Upper lobe of left lung (tissue), 6 donors: ENCODE measurements around the gene USP17L5. TPM values are rescaled to one million over a fixed set of nuclear protein-coding genes. Genes with fewer than 3 reads are reported as not detected.
"Not testable (repeated sequence)": the region's sequence is repeated elsewhere in the genome, so short reads cannot be mapped to it uniquely, and the experiment has no call there.

Experiments used
- ATAC-seq, 2 donors: fragments of 200-7000 bp; cut with Tn5 transposase; one replicate each; pipeline ENCODE4 v1.9.1; 2022; ENCODE audit warnings: mild to moderate bottlenecking in 2 of 2, moderate library complexity in 2 of 2; ENCODE audit not compliant: low FRiP score in 2 of 2
- DNase-seq, 2 donors: peaks; one replicate each; pipeline ENCODE4 v3.0.0-alpha.2; 2019 to 2020
- H3K27ac ChIP-seq, 4 donors: fragments of 200-600 bp; sonication (generic); one replicate each; pipeline ENCODE4 v1.5.1; 2016 to 2019
- H3K27me3 ChIP-seq, 4 donors: fragments of 200-600 bp; sonication (generic); one replicate each; pipeline ENCODE4 v1.5.1; 2017 to 2019
- H3K36me3 ChIP-seq, 4 donors: fragments of 200-600 bp; sonication (generic); one replicate each; pipeline ENCODE4 v1.5.1; 2016 to 2019
- H3K4me1 ChIP-seq, 4 donors: fragments of 200-600 bp; sonication (generic); one replicate each; pipeline ENCODE4 v1.5.1; 2018 to 2019
- H3K4me3 ChIP-seq, 4 donors: fragments of 200-600 bp; sonication (generic); one replicate each; pipeline ENCODE4 v1.5.1; 2017 to 2019; ENCODE audit warnings: mild to moderate bottlenecking in 2 of 4, moderate library complexity in 1 of 4
- H3K9me3 ChIP-seq, 4 donors: fragments of 200-600 bp; sonication (generic); one replicate each; pipeline ENCODE4 v1.5.1; 2018 to 2019
- WGBS, 2 donors: methylation state at CpG; one replicate each; pipeline ENCODE4 v1.1.5; 2017 to 2018; 5-methylcytosine and 5-hydroxymethylcytosine counted together
- total RNA-seq, 6 donors: library from RNA; depleted of rRNA in 4 of 6; stranded (reverse); fragments of >200 nt in 4 of 6; gene quantifications; one replicate each; pipeline versions ENCODE4 v1.1.0 to v1.2.1, GENCODE V29; 2016 to 2021
- donor health status: DM: no; HTN: no; CAD: no; lungs with moderate emphysema.
- donor health status: DM: no; HTN: yes; CAD: no; lungs with severe emphysema.

USP17L5 gene
- total RNA-seq, result not detected

GRCh38 chr4:9339103-9339502 is at the start of gene USP17L5:
Gene USP17L5, plus strand, starts transcription at chr4:9339403. Its CDS starts 0 bp downstream, at chr4:9339403.
- no CpG with 5 or more reads among the region's 15 CpGs for WGBS, 2 donors
- not testable (repeated sequence) for H3K4me3 ChIP-seq

DNA sequence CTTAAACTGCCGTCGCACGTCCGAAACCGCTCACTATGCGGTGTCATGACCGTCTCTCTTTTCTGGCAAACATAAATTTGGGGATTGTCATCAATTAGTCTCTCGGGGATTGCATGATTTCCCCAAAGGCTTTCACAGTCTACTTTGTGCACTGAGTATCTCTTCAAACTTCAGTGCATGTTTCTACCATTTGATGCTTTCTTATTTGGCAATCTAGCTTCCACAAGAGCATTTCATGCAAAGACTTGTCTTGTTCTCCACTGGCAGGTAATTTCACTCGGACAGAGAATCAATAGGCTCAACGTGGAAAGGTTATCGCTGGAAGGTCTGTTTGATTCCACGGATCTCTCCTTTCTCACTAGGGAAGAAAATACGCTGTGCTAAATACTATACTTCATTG is 15.0 kb upstream of the USP17L5 start:
- not testable (repeated sequence) for ATAC-seq, H3K27ac ChIP-seq, H3K36me3 ChIP-seq, H3K9me3 ChIP-seq, H3K27me3 ChIP-seq, H3K4me1 ChIP-seq, H3K4me3 ChIP-seq, DNase-seq
- 88 to 89% methylated on average over 4 to 5 of the region's 13 CpGs for WGBS, 2 donors

More at GRCh38 chr4:9339103-9339502, at the start of gene USP17L5:
- not testable (repeated sequence) for DNase-seq, H3K36me3 ChIP-seq, H3K27me3 ChIP-seq, H3K27ac ChIP-seq, H3K9me3 ChIP-seq, H3K4me1 ChIP-seq, ATAC-seq

- H3K9me3 ChIP-seq, H3K27me3 ChIP-seq, H3K4me1 ChIP-seq, H3K36me3 ChIP-seq, H3K4me3 ChIP-seq, DNase-seq, H3K27ac ChIP-seq, ATAC-seq: not testable (repeated sequence)
- WGBS, 2 donors, result no CpG with 5 or more reads among the region's 15 CpGs
Observed at GRCh38 chr4:9324865-9325264, 14.3 kb upstream of the USP17L5 start, which contains the start of gene USP17L24. Gene USP17L24, plus strand, starts transcription at chr4:9325165. Its CDS starts 0 bp downstream, at chr4:9325165.

DNA sequence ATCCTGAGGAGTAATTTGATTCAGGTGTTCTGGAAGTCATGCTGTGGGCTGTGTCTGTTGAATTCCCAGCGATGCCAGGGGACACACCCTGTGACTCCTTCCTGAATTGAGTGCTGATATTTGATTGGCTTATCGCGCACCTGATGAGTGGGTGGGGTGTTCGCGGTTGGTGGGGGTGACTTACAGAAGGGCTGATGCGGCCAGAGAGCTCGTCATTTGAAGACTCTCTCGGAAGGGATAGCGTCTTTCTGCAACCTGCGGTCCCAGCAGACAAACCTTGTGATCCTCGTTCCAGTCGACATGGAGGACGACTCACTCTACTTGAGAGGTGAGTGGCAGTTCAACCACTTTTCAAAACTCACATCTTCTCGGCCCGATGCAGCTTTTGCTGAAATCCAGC is 9.6 kb upstream of the USP17L5 start, which contains the start of gene USP17L25:
TSS of gene USP17L25 (plus strand) at position 301 of the 400 bp plus-strand sequence. CDS start at position 301, 0 bp downstream.
- not testable (repeated sequence) for H3K27ac ChIP-seq, ATAC-seq, H3K4me1 ChIP-seq, H3K9me3 ChIP-seq, DNase-seq, H3K27me3 ChIP-seq, H3K4me3 ChIP-seq, H3K36me3 ChIP-seq
- no CpG with 5 or more reads among the region's 15 CpGs for WGBS, 2 donors

GRCh38 chr4:9334358-9334757 is 4.8 kb upstream of the USP17L5 start, which contains the start of gene USP17L26:
Gene USP17L26, plus strand, starts transcription at chr4:9334658. Its CDS starts 0 bp downstream, at chr4:9334658.
- not testable (repeated sequence) for H3K27me3 ChIP-seq, H3K4me1 ChIP-seq, H3K36me3 ChIP-seq, DNase-seq, H3K27ac ChIP-seq, H3K9me3 ChIP-seq, ATAC-seq, H3K4me3 ChIP-seq
- WGBS, 2 donors, result no CpG with 5 or more reads among the region's 15 CpGs

GRCh38 chr4:9343848-9344247 is 4.6 kb downstream of the USP17L5 start, which contains the start of gene USP17L27:
Gene USP17L27, plus strand, starts transcription at chr4:9344148. Its CDS starts 0 bp downstream, at chr4:9344148.
- not testable (repeated sequence) for H3K27me3 ChIP-seq, H3K4me3 ChIP-seq, H3K4me1 ChIP-seq, H3K36me3 ChIP-seq, H3K9me3 ChIP-seq, DNase-seq, ATAC-seq, H3K27ac ChIP-seq
- no CpG with 5 or more reads among the region's 15 CpGs for WGBS, 2 donors

GRCh38 chr4:9348593-9348992 is 9.4 kb downstream of the USP17L5 start, which contains the start of gene USP17L28:
Gene USP17L28, plus strand, starts transcription at chr4:9348893. Its CDS starts 0 bp downstream, at chr4:9348893.
- not testable (repeated sequence) for ATAC-seq, DNase-seq
- WGBS, 2 donors, result no CpG with 5 or more reads among the region's 15 CpGs

DNA sequence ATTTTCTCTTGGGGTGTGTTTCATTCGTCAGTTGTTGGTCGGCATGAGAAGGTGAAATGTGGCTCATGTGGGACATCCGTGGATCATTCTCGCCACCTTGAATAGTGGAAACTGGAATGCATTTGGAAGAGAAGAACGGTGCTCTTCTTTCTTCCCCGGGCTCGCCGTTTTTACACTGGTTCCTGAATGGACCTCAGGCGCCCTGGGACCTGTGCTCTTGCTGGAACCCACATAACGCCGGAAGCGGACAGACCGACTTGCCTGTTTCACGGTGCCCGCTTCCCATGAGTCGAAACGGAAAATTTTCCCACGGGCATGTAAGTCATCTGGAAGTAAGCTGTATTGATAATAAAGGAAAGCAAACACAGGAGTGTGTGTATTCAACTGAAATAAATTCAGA is 11.7 kb downstream of the USP17L5 start:
- H3K36me3 ChIP-seq, H3K4me3 ChIP-seq, H3K27me3 ChIP-seq, H3K9me3 ChIP-seq, H3K27ac ChIP-seq, DNase-seq, ATAC-seq, H3K4me1 ChIP-seq: not testable (repeated sequence)
- no CpG with 5 or more reads among the region's 18 CpGs for WGBS, 2 donors

More at GRCh38 chr4:9348593-9348992, 9.4 kb downstream of the USP17L5 start, which contains the start of gene USP17L28:
- H3K36me3 ChIP-seq, H3K4me1 ChIP-seq, H3K27ac ChIP-seq, H3K27me3 ChIP-seq, H3K4me3 ChIP-seq, H3K9me3 ChIP-seq: not testable (repeated sequence)

- not testable (repeated sequence) for H3K36me3 ChIP-seq
Observed at GRCh38 chr4:9353338-9353737, 14.1 kb downstream of the USP17L5 start, which contains the start of gene USP17L29. Gene USP17L29, plus strand, starts transcription at chr4:9353638. Its CDS starts 0 bp downstream, at chr4:9353638.

GRCh38 chr4:9362829-9363228 is 23.6 kb downstream of the USP17L5 start, which contains the start of gene USP17L30:
Gene USP17L30, plus strand, starts transcription at chr4:9363129. Its CDS starts 0 bp downstream, at chr4:9363129.
- not testable (repeated sequence) for DNase-seq, ATAC-seq, H3K4me3 ChIP-seq, H3K4me1 ChIP-seq, H3K36me3 ChIP-seq, H3K27ac ChIP-seq, H3K27me3 ChIP-seq, H3K9me3 ChIP-seq
- WGBS, 2 donors, result no CpG with 5 or more reads among the region's 15 CpGs

More at GRCh38 chr4:9353338-9353737, 14.1 kb downstream of the USP17L5 start, which contains the start of gene USP17L29:
- no CpG with 5 or more reads among the region's 15 CpGs for WGBS, 2 donors
- not testable (repeated sequence) for H3K27ac ChIP-seq, H3K4me1 ChIP-seq, ATAC-seq, DNase-seq, H3K27me3 ChIP-seq, H3K4me3 ChIP-seq, H3K9me3 ChIP-seq

- H3K4me1 ChIP-seq, H3K9me3 ChIP-seq, DNase-seq, H3K27ac ChIP-seq, H3K36me3 ChIP-seq, H3K27me3 ChIP-seq, H3K4me3 ChIP-seq, ATAC-seq: not testable (repeated sequence)
- 36 to 38% methylated on average over 1 of the region's 1 CpG for WGBS, 2 donors
Observed at GRCh38 chr4:9379881-9380280, 40.7 kb downstream of the USP17L5 start.
